HCT116 (cell line): ENCODE results near the gene TMEM151A. TPM values are rescaled to one million over a fixed set of nuclear protein-coding genes. Genes with fewer than 3 reads are reported as not detected.
A peak's percentile ranks its signal among the peaks of the same experiment; 100 is the strongest.

ENCODE experiments used
- ATAC-seq: fragments of 200-7000 bp; cut with Tn5 transposase; 2 replicates; pipeline ENCODE4 v1.9.1; 2020; ENCODE audit warnings: mild to moderate bottlenecking, moderate library complexity
- BruUV-seq: library from RNA; stranded (reverse); fragments of 400-500 nt; replicated peaks from 2 replicates; lab custom pipeline; 2021; lab: Mats Ljungman, UMichigan
- CTCF ChIA-PET: fragments of 300-600 bp; sonication (Branson Sonifier 250); formaldehyde crosslinking; loops from one replicate; lab custom pipeline; 2021; ENCODE audit warnings: antibody characterized with exemption; lab: Charles Lee
- POLR2A ChIA-PET: fragments of 300-600, 350-600 bp; sonication (Branson Sonifier 250); formaldehyde crosslinking; loops from one replicate; lab custom pipeline; 2021; ENCODE audit warnings: antibody characterized with exemption; lab: Charles Lee
- RAD21 ChIA-PET, 2 experiments: fragments of 300-600 bp; sonication (Branson Sonifier 250); formaldehyde crosslinking; loops; one replicate each; lab custom pipeline; 2023; ENCODE audit warnings: low total read pairs in 2 of 2; ENCODE audit not compliant: uncharacterized antibody in 2 of 2, unreplicated experiment in 2 of 2, low non-redundant PET in 1 of 2; lab: Charles Lee
- DNase-seq: peaks from one replicate; pipeline ENCODE4 v3.0.0-alpha.2; 2010; ENCODE audit warnings: low read depth, low spot score
- H2AFZ ChIP-seq: fragments of 200-600 bp; shearing (Covaris generic), sonication (generic); 2 replicates; pipeline ENCODE4 v1.6.1; 2017; ENCODE audit warnings: low read depth, mixed run types, mixed read lengths, antibody characterized with exemption, low read length; ENCODE audit not compliant: poor library complexity, severe bottlenecking
- H3K27ac ChIP-seq: 2 replicates; pipeline ENCODE4 v1.5.1; 2012; ENCODE audit warnings: low read depth, low read length
- H3K27me3 ChIP-seq: fragments of 200-600 bp; sonication (generic); 2 replicates; pipeline ENCODE4 v1.6.1; 2016; ENCODE audit warnings: mixed run types, low read length, mixed read lengths; ENCODE audit not compliant: insufficient read depth
- H3K36me3 ChIP-seq, 2 experiments: fragments of 200-500 bp in 1 of 2; fragments of 200-600 bp in 1 of 2; sonication (Bioruptor generic) in 1 of 2; sonication (generic) in 1 of 2; 2 replicates each; pipeline versions ENCODE4 v1.5.1 to v1.6.1; 2014 to 2016; ENCODE audit warnings: low read length in 2 of 2, inconsistent platforms in 1 of 2, mixed read lengths in 1 of 2, mixed run types in 1 of 2; ENCODE audit not compliant: insufficient read depth in 2 of 2, control insufficient read depth in 1 of 2
- H3K4me1 ChIP-seq, 2 experiments: fragments of 200-600 bp in 1 of 2; sonication (generic) in 1 of 2; 2 replicates each; pipeline versions ENCODE4 v1.5.1 to v1.6.1; 2012 to 2017; ENCODE audit warnings: low read length in 2 of 2, inconsistent platforms in 1 of 2, mild to moderate bottlenecking in 1 of 2, mixed read lengths in 1 of 2, mixed run types in 1 of 2, moderate library complexity in 1 of 2; ENCODE audit not compliant: insufficient read depth in 2 of 2, control insufficient read depth in 1 of 2
- H3K4me2 ChIP-seq: fragments of 200-600 bp; sonication (generic); 2 replicates; pipeline ENCODE4 v1.6.1; 2017; ENCODE audit warnings: mixed run types, low read length, mixed read lengths
- H3K4me3 ChIP-seq, 2 experiments: fragments of 200-600 bp in 1 of 2; sonication (generic) in 1 of 2; replicated peaks in 1 of 2; 2 replicates each; pipeline ENCODE4 v1.5.1; 2011 to 2016; ENCODE audit warnings: low read length in 2 of 2, control low read depth in 1 of 2, low read depth in 1 of 2, mild to moderate bottlenecking in 1 of 2, mixed read lengths in 1 of 2, mixed run types in 1 of 2
- H3K79me2 ChIP-seq: fragments of 200-600 bp; sonication (generic); 2 replicates; pipeline ENCODE4 v1.6.1; 2017; ENCODE audit warnings: mild to moderate bottlenecking, mixed run types, low read length, moderate library complexity, mixed read lengths; ENCODE audit not compliant: insufficient read depth
- H3K9ac ChIP-seq: fragments of 200-600 bp; sonication (generic); 2 replicates; pipeline ENCODE4 v1.6.1; 2016; ENCODE audit warnings: low read length, mixed read lengths
- H3K9me2 ChIP-seq: fragments of 200-600 bp; sonication (generic), shearing (Covaris generic); 2 replicates; pipeline ENCODE4 v1.6.1; 2017; ENCODE audit warnings: mixed run types, mild to moderate bottlenecking, moderate library complexity; ENCODE audit not compliant: insufficient read depth
- H3K9me3 ChIP-seq, 2 experiments: fragments of 200-500 bp in 1 of 2; fragments of 200-600 bp in 1 of 2; sonication (Bioruptor generic) in 1 of 2; sonication (generic) in 1 of 2; 2 replicates each; pipeline ENCODE4 v1.6.1; 2014 to 2017; ENCODE audit warnings: low read length in 2 of 2, mixed read lengths in 2 of 2, inconsistent platforms in 1 of 2, low read depth in 1 of 2, mild to moderate bottlenecking in 1 of 2, mixed run types in 1 of 2, moderate library complexity in 1 of 2; ENCODE audit not compliant: control insufficient read depth in 1 of 2, insufficient read depth in 1 of 2
- H4K20me1 ChIP-seq: fragments of 200-600 bp; sonication (generic), shearing (Covaris generic); 2 replicates; pipeline ENCODE4 v1.6.1; 2017; ENCODE audit warnings: mixed run types, mild to moderate bottlenecking, moderate library complexity; ENCODE audit not compliant: insufficient read depth
- ATF3 ChIP-seq: IDR thresholded peaks from 2 replicates; pipeline ENCODE4 v1.6.1; 2012
- CBX3 ChIP-seq: IDR thresholded peaks from 2 replicates; pipeline ENCODE4 v1.6.1; 2012; ENCODE audit warnings: low read depth
- CTCF ChIP-seq, 3 experiments: fragments of 200-600 bp in 1 of 3; sonication (generic) in 1 of 3; IDR thresholded peaks in 2 of 3; conservative IDR thresholded peaks in 1 of 3; 2 replicates each; pipeline ENCODE4 v1.5.1; 2012 to 2017; ENCODE audit warnings: low read depth in 2 of 3, low read length in 2 of 3, antibody characterized with exemption in 1 of 3, borderline replicate concordance in 1 of 3, control low read depth in 1 of 3, mild to moderate bottlenecking in 1 of 3, mixed read lengths in 1 of 3, mixed run types in 1 of 3, moderate library complexity in 1 of 3; ENCODE audit not compliant: insufficient read depth in 1 of 3
- ELF1 ChIP-seq: IDR thresholded peaks from 2 replicates; pipeline ENCODE4 v1.6.1; 2012; ENCODE audit warnings: low read depth, borderline replicate concordance
- EZH2 ChIP-seq: fragments of 200-600 bp; sonication (generic); IDR thresholded peaks from 2 replicates; pipeline ENCODE4 v1.6.1; 2017; ENCODE audit warnings: antibody characterized with exemption, mixed run types
- EZH2phosphoT487 ChIP-seq: fragments of 200-600 bp; IDR thresholded peaks from 2 replicates; pipeline ENCODE4 v1.6.1; 2018; ENCODE audit warnings: antibody characterized with exemption, borderline replicate concordance
- MAX ChIP-seq: IDR thresholded peaks from 2 replicates; pipeline ENCODE4 v1.6.1; 2012
- POLR2A ChIP-seq: IDR thresholded peaks from 2 replicates; pipeline ENCODE4 v1.7.0; 2011; ENCODE audit warnings: borderline replicate concordance; ENCODE audit not compliant: insufficient read depth, insufficient read length; ENCODE audit errors: extremely low read depth
- POLR2AphosphoS5 ChIP-seq: IDR thresholded peaks from 2 replicates; pipeline ENCODE4 v1.6.1; 2011; ENCODE audit warnings: mild to moderate bottlenecking, low read depth, low read length, moderate library complexity
- RAD21 ChIP-seq: IDR thresholded peaks from 2 replicates; pipeline ENCODE4 v1.6.1; 2012; ENCODE audit warnings: low read depth, mild to moderate bottlenecking
- SIN3A ChIP-seq: IDR thresholded peaks from 2 replicates; pipeline ENCODE4 v1.6.1; 2012; ENCODE audit warnings: low read depth
- SRF ChIP-seq: IDR thresholded peaks from 2 replicates; pipeline ENCODE4 v1.6.1; 2012; ENCODE audit warnings: low read depth
- TCF7L2 ChIP-seq: IDR thresholded peaks from 2 replicates; pipeline ENCODE4 v1.7.0; 2011; ENCODE audit warnings: borderline replicate concordance, inconsistent platforms; ENCODE audit not compliant: insufficient read depth, insufficient read length; ENCODE audit errors: extremely low read depth
- ZBTB33 ChIP-seq: IDR thresholded peaks from 2 replicates; pipeline ENCODE4 v1.6.1; 2011; ENCODE audit warnings: mild to moderate bottlenecking, low read length, moderate library complexity; ENCODE audit not compliant: insufficient replicate concordance; ENCODE audit errors: extremely low read depth
- ZFX ChIP-seq: fragments of 450-650 bp; IDR thresholded peaks from 2 replicates; pipeline ENCODE4 v1.6.1; 2017
- intact Hi-C: fragments of 100-400 bp; cut with micrococcal nuclease; formaldehyde crosslinking; loops from 2 replicates; pipeline ENCODE4 v1.10.0; 2022
- total RNA-seq: library from RNA; stranded (reverse); gene quantifications from one replicate; pipeline ENCODE4 v1.2.1, GENCODE V29; 2021; ENCODE audit not compliant: unreplicated experiment

The TMEM151A gene
- total RNA-seq, 1 experiment from 2014 or later = 5.9 TPM

- TSS peak; percentile 52 for BruUV-seq
Measured at GRCh38 chr11:66259225-66259624, 32.5 kb upstream of the TMEM151A start.

GRCh38 chr11:66259956-66260355, 31.7 kb upstream of the TMEM151A start:
- intact Hi-C loops = loop anchor here (2.0 kb wide), 1 partner anchor 37 kb away; no protein-coding TSS in a partner anchor
- H3K4me1 ChIP-seq = peaks cover 10 to 20% of the 10 kb centered on the region in 2 experiments
- no peaks in the 10 kb centered on the region for H3K9me3 ChIP-seq
- no peak overlapping the region for H2AFZ ChIP-seq
- BruUV-seq = no TSS peak
- ATAC-seq (no peak), DNase-seq (no peak)
- ChIA-PET RAD21 (no interaction called here), CTCF (interaction anchor here (1.1 kb wide), 1 partner anchor 192 kb away, joined by 3 read pairs; no protein-coding TSS in a partner anchor), POLR2A (no interaction called here)
- H3K79me2 ChIP-seq = peaks cover 20% of the 10 kb centered on the region; the same call in 1 of the 2 replicates
- H3K4me2 ChIP-seq = no peak overlapping the region
- H3K9ac ChIP-seq = no peak overlapping the region
- peaks cover 6 to 8% of the 10 kb centered on the region in 2 experiments for H3K36me3 ChIP-seq
- no peak overlapping the region for H3K27ac ChIP-seq
- no peaks in the 10 kb centered on the region for H3K27me3 ChIP-seq
- no peaks in the 10 kb centered on the region for H3K9me2 ChIP-seq
- no peaks in the 10 kb centered on the region for H4K20me1 ChIP-seq
- H3K4me3 ChIP-seq = no peak overlapping the region
- TF ChIP-seq EZH2phosphoT487 (no peak), CTCF (IDR thresholded peaks at IDR 0.05 in 2 of 3, conservative IDR thresholded peaks at IDR 0.05 in 1 of 3; ENCODE audit: borderline replicate concordance in 1 of 3, insufficient read depth in 1 of 3, low read depth in 2 of 3, low read length in 2 of 3) (no peak), ZBTB33 (no peak), MAX (no peak), ATF3 (no peak), RAD21 (no peak), ZFX (no peak), TCF7L2 (no peak)

More at GRCh38 chr11:66259225-66259624, 32.5 kb upstream of the TMEM151A start:
- DNase-seq = no peak
- Histone ChIP-seq H3K4me2 (peak overlapping the region; percentile 100), H3K27ac (no peak overlapping the region), H3K4me3 (peak overlapping the region in 1 of 2 experiments; percentile 94; a peak in 1 of 4 replicates), H4K20me1 (no peaks in the 10 kb centered on the region), H3K9me3 (no peaks in the 10 kb centered on the region), H3K9me2 (no peaks in the 10 kb centered on the region), H2AFZ (no peak overlapping the region), H3K79me2 (peaks cover 20% of the 10 kb centered on the region; the same call in 1 of the 2 replicates), H3K27me3 (no peaks in the 10 kb centered on the region), H3K36me3 (peaks cover 6 to 8% of the 10 kb centered on the region in 2 experiments; a peak in 3 of 4 replicates), H3K9ac (peak overlapping the region; percentile 88; the same call in 1 of the 2 replicates), H3K4me1 (peaks cover 10 to 20% of the 10 kb centered on the region in 2 experiments)
- ChIA-PET POLR2A (no interaction called here), RAD21 (no interaction called here), CTCF (interaction anchor here (1.2 to 1.4 kb wide), 2 partner anchors 23 to 53 kb away, joined by 3 to 4 read pairs; no protein-coding TSS in a partner anchor)
- TF ChIP-seq CBX3 (no peak), POLR2AphosphoS5 (no peak), SRF (no peak), ELF1 (no peak), EZH2 (no peak), SIN3A (no peak), POLR2A (no peak)
- ATAC-seq = no peak
- intact Hi-C loops = loop anchor here (2.0 kb wide), 1 partner anchor 36 kb away; no protein-coding TSS in a partner anchor
